ENCODE results near the gene MDH1B.

The MDH1B gene

GRCh38 chr2:206790311-206790935 is 25.3 kb upstream of the MDH1B start:
- Mint-ChIP-seq H3K4me3 (no peak overlapping the region), H3K27ac (no peak overlapping the region), H3K27me3 (ENCODE audit: low read depth) (no peaks in the 10 kb centered on the region), H3K4me1 (ENCODE audit: low read depth) (no peaks in the 10 kb centered on the region), H3K36me3 (ENCODE audit: low read depth) (peaks cover 37% of the 10 kb centered on the region), H3K9me3 (no peaks in the 10 kb centered on the region)

- Mint-ChIP-seq H3K27me3 (ENCODE audit: low read depth) (no peaks in the 10 kb centered on the region), H3K9me3 (peaks cover 9% of the 10 kb centered on the region), H3K36me3 (ENCODE audit: low read depth) (peaks cover 44% of the 10 kb centered on the region), H3K4me1 (ENCODE audit: low read depth) (peaks cover 5% of the 10 kb centered on the region), H3K4me3 (no peak overlapping the region), H3K27ac (no peak overlapping the region)
Measured at GRCh38 chr2:206784559-206785353, 19.6 kb upstream of the MDH1B start.

GRCh38 chr2:206783718-206784117 is 18.6 kb upstream of the MDH1B start:
- Mint-ChIP-seq H3K27ac (no peak overlapping the region), H3K27me3 (ENCODE audit: low read depth) (no peaks in the 10 kb centered on the region), H3K4me1 (ENCODE audit: low read depth) (peaks cover 5% of the 10 kb centered on the region), H3K9me3 (peaks cover 14% of the 10 kb centered on the region), H3K36me3 (ENCODE audit: low read depth) (peaks cover 49% of the 10 kb centered on the region), H3K4me3 (no peak overlapping the region)

- Mint-ChIP-seq H3K36me3 (ENCODE audit: low read depth) (peaks cover 67% of the 10 kb centered on the region), H3K4me3 (no peak overlapping the region), H3K4me1 (ENCODE audit: low read depth) (peaks cover 6% of the 10 kb centered on the region), H3K9me3 (peaks cover 25% of the 10 kb centered on the region), H3K27ac (no peak overlapping the region), H3K27me3 (ENCODE audit: low read depth) (no peaks in the 10 kb centered on the region)
Measured at GRCh38 chr2:206780671-206781070, 15.5 kb upstream of the MDH1B start.

- H3K9me3 Mint-ChIP-seq, result peaks cover 25% of the 10 kb centered on the region
- H3K27ac Mint-ChIP-seq, result no peak overlapping the region
- H3K27me3 Mint-ChIP-seq (ENCODE audit: low read depth), result no peaks in the 10 kb centered on the region
- H3K4me3 Mint-ChIP-seq, result no peak overlapping the region
- H3K36me3 Mint-ChIP-seq (ENCODE audit: low read depth), result peaks cover 71% of the 10 kb centered on the region
- peaks cover 1% of the 10 kb centered on the region for H3K4me1 Mint-ChIP-seq (ENCODE audit: low read depth)
Measured at GRCh38 chr2:206776432-206776831, 11.3 kb upstream of the MDH1B start.

- no peak overlapping the region for H3K27ac Mint-ChIP-seq
- H3K4me1 Mint-ChIP-seq (ENCODE audit: low read depth), result peaks cover 1% of the 10 kb centered on the region
- peaks cover 16% of the 10 kb centered on the region for H3K9me3 Mint-ChIP-seq
- no peak overlapping the region for H3K4me3 Mint-ChIP-seq
- H3K36me3 Mint-ChIP-seq (ENCODE audit: low read depth), result peaks cover 61% of the 10 kb centered on the region
- no peaks in the 10 kb centered on the region for H3K27me3 Mint-ChIP-seq (ENCODE audit: low read depth)
Measured at GRCh38 chr2:206774871-206775270, 9.7 kb upstream of the MDH1B start.

- Mint-ChIP-seq H3K27ac (peak overlapping the region; percentile 94), H3K4me1 (ENCODE audit: low read depth) (peaks cover 25% of the 10 kb centered on the region), H3K9me3 (no peaks in the 10 kb centered on the region), H3K4me3 (peak overlapping the region; percentile 91), H3K36me3 (ENCODE audit: low read depth) (peaks cover 14% of the 10 kb centered on the region), H3K27me3 (ENCODE audit: low read depth) (peaks cover 5% of the 10 kb centered on the region)
Measured at GRCh38 chr2:206766057-206766930, 1.2 kb upstream of the MDH1B start.

- Mint-ChIP-seq H3K4me1 (ENCODE audit: low read depth) (peaks cover 24% of the 10 kb centered on the region), H3K36me3 (ENCODE audit: low read depth) (peaks cover 11% of the 10 kb centered on the region), H3K27me3 (ENCODE audit: low read depth) (peaks cover 5% of the 10 kb centered on the region), H3K4me3 (peak overlapping the region; percentile 91), H3K9me3 (no peaks in the 10 kb centered on the region), H3K27ac (peak overlapping the region; percentile 94)
Measured at GRCh38 chr2:206764673-206765241, 371 bp downstream of the MDH1B start.

- H3K9me3 Mint-ChIP-seq, result no peaks in the 10 kb centered on the region
- no peak overlapping the region for H3K27ac Mint-ChIP-seq
- no peak overlapping the region for H3K4me3 Mint-ChIP-seq
- no peaks in the 10 kb centered on the region for H3K36me3 Mint-ChIP-seq (ENCODE audit: low read depth)
- H3K4me1 Mint-ChIP-seq (ENCODE audit: low read depth), result no peaks in the 10 kb centered on the region
- peaks cover 27% of the 10 kb centered on the region for H3K27me3 Mint-ChIP-seq (ENCODE audit: low read depth)
Measured at GRCh38 chr2:206756816-206757215, 8.3 kb downstream of the MDH1B start.

- H3K4me1 Mint-ChIP-seq (ENCODE audit: low read depth), result no peaks in the 10 kb centered on the region
- no peak overlapping the region for H3K4me3 Mint-ChIP-seq
- H3K9me3 Mint-ChIP-seq, result no peaks in the 10 kb centered on the region
- H3K36me3 Mint-ChIP-seq (ENCODE audit: low read depth), result no peaks in the 10 kb centered on the region
- H3K27me3 Mint-ChIP-seq (ENCODE audit: low read depth), result peaks cover 11% of the 10 kb centered on the region
- H3K27ac Mint-ChIP-seq, result no peak overlapping the region
Measured at GRCh38 chr2:206740800-206741199, 24.3 kb downstream of the MDH1B start.

- H3K27ac Mint-ChIP-seq, result no peak overlapping the region
- no peak overlapping the region for H3K4me3 Mint-ChIP-seq
- H3K36me3 Mint-ChIP-seq (ENCODE audit: low read depth), result no peaks in the 10 kb centered on the region
- no peaks in the 10 kb centered on the region for H3K4me1 Mint-ChIP-seq (ENCODE audit: low read depth)
- H3K9me3 Mint-ChIP-seq, result no peaks in the 10 kb centered on the region
- peaks cover 8% of the 10 kb centered on the region for H3K27me3 Mint-ChIP-seq (ENCODE audit: low read depth)
Measured at GRCh38 chr2:206739271-206739670, 25.9 kb downstream of the MDH1B start.

GRCh38 chr2:206736935-206737334 is 28.2 kb downstream of the MDH1B start:
- Mint-ChIP-seq H3K4me3 (no peak overlapping the region), H3K27me3 (ENCODE audit: low read depth) (no peaks in the 10 kb centered on the region), H3K9me3 (no peaks in the 10 kb centered on the region), H3K4me1 (ENCODE audit: low read depth) (no peaks in the 10 kb centered on the region), H3K27ac (no peak overlapping the region), H3K36me3 (ENCODE audit: low read depth) (no peaks in the 10 kb centered on the region)

GRCh38 chr2:206733341-206733740 is 31.8 kb downstream of the MDH1B start:
- H3K4me3 Mint-ChIP-seq, result no peak overlapping the region
- no peaks in the 10 kb centered on the region for H3K4me1 Mint-ChIP-seq (ENCODE audit: low read depth)
- no peak overlapping the region for H3K27ac Mint-ChIP-seq
- no peaks in the 10 kb centered on the region for H3K36me3 Mint-ChIP-seq (ENCODE audit: low read depth)
- H3K9me3 Mint-ChIP-seq, result no peaks in the 10 kb centered on the region
- peaks cover 4% of the 10 kb centered on the region for H3K27me3 Mint-ChIP-seq (ENCODE audit: low read depth)
